Endodermal cell (in vitro differentiated cells): ENCODE data around the gene AP3S2. TPM values are rescaled to one million over a fixed set of nuclear protein-coding genes. Genes with fewer than 3 reads are reported as not detected.

Source experiments
- DNase-seq: peaks from one replicate; pipeline ENCODE4 v3.0.0-alpha.2; 2017
- H3K27ac ChIP-seq: 2 replicates; pipeline ENCODE4 v1.5.1; 2013; ENCODE audit warnings: mild to moderate bottlenecking, low read depth, low read length, moderate library complexity
- H3K27me3 ChIP-seq: 2 replicates; pipeline ENCODE4 v1.6.1; 2013; ENCODE audit warnings: mild to moderate bottlenecking, low read length, moderate library complexity; ENCODE audit not compliant: insufficient read depth, control insufficient read depth, poor library complexity, severe bottlenecking
- H3K36me3 ChIP-seq: 2 replicates; pipeline ENCODE4 v1.7.0; 2013; ENCODE audit warnings: mild to moderate bottlenecking, low read length, moderate library complexity; ENCODE audit not compliant: control insufficient read depth, insufficient read depth
- H3K4me1 ChIP-seq: one replicate; pipeline ENCODE4 v1.7.0; 2013; ENCODE audit warnings: low read length; ENCODE audit not compliant: control insufficient read depth, insufficient read depth
- H3K4me3 ChIP-seq: 2 replicates; pipeline ENCODE4 v1.5.1; 2013; ENCODE audit warnings: mild to moderate bottlenecking, low read length, moderate library complexity
- H3K9ac ChIP-seq: 2 replicates; pipeline ENCODE4 v1.6.1; 2013; ENCODE audit warnings: mild to moderate bottlenecking, low read length, moderate library complexity; ENCODE audit not compliant: poor library complexity, severe bottlenecking; ENCODE audit errors: extremely low read depth
- H3K9me3 ChIP-seq: 2 replicates; pipeline ENCODE4 v1.6.1; 2013; ENCODE audit warnings: mild to moderate bottlenecking, low read length, moderate library complexity; ENCODE audit not compliant: control insufficient read depth
- H3K27ac Mint-ChIP-seq: 2 replicates; pipeline ENCODE4 v1.8.0; 2020; ENCODE audit warnings: mixed read lengths
- H3K27me3 Mint-ChIP-seq: 2 replicates; pipeline ENCODE4 v1.8.0; 2021; ENCODE audit warnings: mild to moderate bottlenecking, mixed read lengths; ENCODE audit not compliant: insufficient read depth
- H3K36me3 Mint-ChIP-seq: 2 replicates; pipeline ENCODE4 v1.8.0; 2020; ENCODE audit warnings: low read depth, mixed read lengths
- H3K4me1 Mint-ChIP-seq: 2 replicates; pipeline ENCODE4 v1.8.0; 2020; ENCODE audit warnings: mixed read lengths
- H3K4me3 Mint-ChIP-seq: 2 replicates; pipeline ENCODE4 v1.8.0; 2020; ENCODE audit warnings: mild to moderate bottlenecking, moderate library complexity, mixed read lengths
- H3K9me3 Mint-ChIP-seq: 2 replicates; pipeline ENCODE4 v1.8.0; 2020; ENCODE audit warnings: mild to moderate bottlenecking, mixed read lengths
- CTCF ChIP-seq: fragments of 200-600 bp; sonication (generic); conservative IDR thresholded peaks from 2 replicates; pipeline ENCODE4 v1.5.0; 2021; ENCODE audit warnings: antibody characterized with exemption, mild to moderate bottlenecking
- WGBS, 2 experiments: methylation state at CpG; one replicate each; pipeline versions ENCODE4 v1.1.5 to v1.1.7; 2013; ENCODE audit warnings: missing lambda C conversion rate in 2 of 2, mixed read lengths in 1 of 2; ENCODE audit not compliant: insufficient coverage in 1 of 2, insufficient read length in 1 of 2; 5-methylcytosine and 5-hydroxymethylcytosine counted together
- total RNA-seq, 2 donors: library from RNA; stranded (reverse); fragmentation: NEBNext Ultra II Directional in 1 of 2; extraction: Animal tissue kit (Norgen Biotek cat#: 25700) in 1 of 2; gene quantifications; 2 replicates in 1 of 2; 3 replicates in 1 of 2; pipeline ENCODE4 v1.2.1, GENCODE V29; 2021

Gene AP3S2
- total RNA-seq, 2 donors from 2014 or later = 39.5 to 54.4 TPM

- DNase-seq = no peak
- H3K9me3 ChIP-seq = no peaks in the 10 kb centered on the region
- peaks cover 64% of the 10 kb centered on the region for H3K27me3 Mint-ChIP-seq
- no peaks in the 10 kb centered on the region for H3K36me3 ChIP-seq
- no peak overlapping the region for H3K27ac ChIP-seq
- peaks cover 12% of the 10 kb centered on the region for H3K4me1 Mint-ChIP-seq
- peaks cover 5% of the 10 kb centered on the region for H3K4me1 ChIP-seq
- 91 to 97% methylated on average over 6 to 16 of the region's 16 CpGs for WGBS, 2 experiments
- H3K9me3 Mint-ChIP-seq = no peaks in the 10 kb centered on the region
- TF ChIP-seq CTCF = no peak
- no peaks in the 10 kb centered on the region for H3K36me3 Mint-ChIP-seq
- no peak overlapping the region for H3K27ac Mint-ChIP-seq
- no peak overlapping the region for H3K4me3 Mint-ChIP-seq
- no peak overlapping the region for H3K9ac ChIP-seq
- no peaks in the 10 kb centered on the region for H3K27me3 ChIP-seq
- no peak overlapping the region for H3K4me3 ChIP-seq
Measured at GRCh38 chr15:89908226-89908625, 14.4 kb upstream of the AP3S2 start.

- Mint-ChIP-seq H3K36me3 (no peaks in the 10 kb centered on the region), H3K27me3 (peaks cover 71% of the 10 kb centered on the region), H3K4me3 (no peak overlapping the region), H3K4me1 (peaks cover 9% of the 10 kb centered on the region), H3K27ac (no peak overlapping the region), H3K9me3 (no peaks in the 10 kb centered on the region)
- WGBS, 2 experiments = 87 to 93% methylated on average over 6 to 7 of the region's 7 CpGs
- H3K4me3 ChIP-seq = no peak overlapping the region
- H3K9ac ChIP-seq = no peak overlapping the region
- H3K9me3 ChIP-seq = no peaks in the 10 kb centered on the region
- peaks cover 5% of the 10 kb centered on the region for H3K4me1 ChIP-seq
- no peaks in the 10 kb centered on the region for H3K36me3 ChIP-seq
- H3K27me3 ChIP-seq = no peaks in the 10 kb centered on the region
- no peak for TF ChIP-seq CTCF
- H3K27ac ChIP-seq = no peak overlapping the region
- peak; percentile 9 for DNase-seq
Measured at GRCh38 chr15:89907289-89907688, 13.5 kb upstream of the AP3S2 start.

- no peaks in the 10 kb centered on the region for H3K36me3 Mint-ChIP-seq
- 89 to 93% methylated on average over 4 to 5 of the region's 5 CpGs for WGBS, 2 experiments
- Histone ChIP-seq H3K36me3 (no peaks in the 10 kb centered on the region), H3K4me3 (no peak overlapping the region), H3K9me3 (no peaks in the 10 kb centered on the region), H3K27ac (no peak overlapping the region), H3K4me1 (peaks cover 5% of the 10 kb centered on the region), H3K9ac (no peak overlapping the region), H3K27me3 (no peaks in the 10 kb centered on the region)
- peak; percentile 47 for DNase-seq
- peaks cover 67% of the 10 kb centered on the region for H3K27me3 Mint-ChIP-seq
- H3K9me3 Mint-ChIP-seq = no peaks in the 10 kb centered on the region
- H3K4me3 Mint-ChIP-seq = no peak overlapping the region
- H3K27ac Mint-ChIP-seq = no peak overlapping the region
- peaks cover 6% of the 10 kb centered on the region for H3K4me1 Mint-ChIP-seq
- TF ChIP-seq CTCF = no peak
Measured at GRCh38 chr15:89905846-89906378, 12.1 kb upstream of the AP3S2 start.
